ENCODE measurements around the gene ACSBG1. TPM values are rescaled to one million over a fixed set of nuclear protein-coding genes. Genes with fewer than 3 reads are reported as not detected.

The ACSBG1 gene
- total RNA-seq, 2 donors from 2014 or later, result 0.27 to 1.2 TPM

DNA sequence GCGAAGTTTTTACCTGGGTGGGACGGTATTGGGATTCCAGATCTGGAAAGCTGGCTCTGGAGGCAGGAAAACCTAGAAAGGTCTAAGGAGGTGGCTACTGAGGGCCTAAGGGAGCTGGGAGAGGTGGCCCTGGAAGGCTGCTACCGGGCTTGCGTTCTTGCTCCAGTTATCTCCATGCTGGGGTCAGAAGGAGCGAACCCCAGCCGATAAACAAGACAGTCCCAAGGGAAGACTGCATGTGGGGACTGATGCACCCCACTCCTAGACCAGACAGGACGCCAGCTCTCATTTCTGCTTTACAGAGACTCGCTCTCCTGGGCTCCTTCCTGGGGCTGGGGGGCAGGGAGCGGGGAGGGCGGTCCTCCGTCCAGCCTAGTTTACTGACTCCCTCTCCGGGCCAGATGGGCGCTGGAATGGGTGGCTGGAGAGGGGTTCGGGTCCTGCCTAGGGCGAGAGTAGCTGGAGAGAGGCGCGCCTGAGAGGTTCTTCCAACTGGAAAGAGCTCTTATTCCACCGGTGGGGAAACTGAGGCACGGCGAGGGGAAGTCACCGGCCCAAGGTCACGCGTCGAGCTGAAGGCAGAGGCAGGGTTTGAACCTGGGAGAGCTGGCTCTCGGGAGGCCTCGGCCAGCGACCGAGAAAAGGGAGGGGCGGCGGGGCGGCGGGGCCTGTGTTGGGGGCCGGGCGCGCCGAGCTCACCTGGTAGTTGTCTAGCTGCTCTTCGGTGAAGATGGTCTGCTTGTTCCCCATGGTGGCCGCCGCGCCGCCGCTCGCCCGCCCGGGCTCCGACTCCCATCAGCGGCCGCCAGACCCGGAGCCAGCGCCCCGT, 103.7 kb downstream of the ACSBG1 start:
- H3K4me1 Mint-ChIP-seq, result peaks cover 26% of the 10 kb centered on the region
- WGBS, 2 experiments (ENCODE audit: insufficient coverage in 1 of 2, insufficient read length in 1 of 2), result 23 to 33% methylated on average over 25 to 51 of the region's 51 CpGs
- peak overlapping the region; percentile 88 for H3K27ac Mint-ChIP-seq
- H3K27me3 Mint-ChIP-seq (ENCODE audit: insufficient read depth), result no peaks in the 10 kb centered on the region
- no peak for TF ChIP-seq CTCF (conservative IDR thresholded peaks at IDR 0.05)
- H3K36me3 Mint-ChIP-seq (ENCODE audit: low read depth), result peaks cover 2% of the 10 kb centered on the region
- H3K27ac ChIP-seq (ENCODE audit: low read depth, low read length), result no peak overlapping the region
- no peaks in the 10 kb centered on the region for H3K9me3 ChIP-seq (ENCODE audit: control insufficient read depth, low read length)
- no peaks in the 10 kb centered on the region for H3K36me3 ChIP-seq (ENCODE audit: control insufficient read depth, insufficient read depth, low read length)
- H3K4me1 ChIP-seq (ENCODE audit: control insufficient read depth, insufficient read depth, low read length), result no peaks in the 10 kb centered on the region
- peak overlapping the region; percentile 78 for H3K4me3 Mint-ChIP-seq
- no peaks in the 10 kb centered on the region for H3K9me3 Mint-ChIP-seq
- H3K9ac ChIP-seq (ENCODE audit: extremely low read depth, low read length, poor library complexity, severe bottlenecking), result no peak overlapping the region
- no peaks in the 10 kb centered on the region for H3K27me3 ChIP-seq (ENCODE audit: control insufficient read depth, insufficient read depth, low read length, poor library complexity, severe bottlenecking)
- H3K4me3 ChIP-seq (ENCODE audit: low read length), result peak overlapping the region; percentile 73
- DNase-seq, result peak; percentile 55

GRCh38 chr15:78129751-78130287, 104.5 kb downstream of the ACSBG1 start:
- H3K27ac ChIP-seq (ENCODE audit: low read depth, low read length), result no peak overlapping the region
- no peak for DNase-seq
- no peaks in the 10 kb centered on the region for H3K4me1 ChIP-seq (ENCODE audit: control insufficient read depth, insufficient read depth, low read length)
- H3K4me3 ChIP-seq (ENCODE audit: low read length), result no peak overlapping the region
- no peak for TF ChIP-seq CTCF (conservative IDR thresholded peaks at IDR 0.05)
- H3K27me3 Mint-ChIP-seq (ENCODE audit: insufficient read depth), result no peaks in the 10 kb centered on the region
- H3K27me3 ChIP-seq (ENCODE audit: control insufficient read depth, insufficient read depth, low read length, poor library complexity, severe bottlenecking), result no peaks in the 10 kb centered on the region
- H3K36me3 ChIP-seq (ENCODE audit: control insufficient read depth, insufficient read depth, low read length), result no peaks in the 10 kb centered on the region
- H3K9ac ChIP-seq (ENCODE audit: extremely low read depth, low read length, poor library complexity, severe bottlenecking), result no peak overlapping the region
- H3K36me3 Mint-ChIP-seq (ENCODE audit: low read depth), result peaks cover 2% of the 10 kb centered on the region
- H3K4me1 Mint-ChIP-seq, result peaks cover 24% of the 10 kb centered on the region
- no peak overlapping the region for H3K27ac Mint-ChIP-seq
- peak overlapping the region; percentile 78 for H3K4me3 Mint-ChIP-seq
- no peaks in the 10 kb centered on the region for H3K9me3 ChIP-seq (ENCODE audit: control insufficient read depth, low read length)
- no peaks in the 10 kb centered on the region for H3K9me3 Mint-ChIP-seq
- WGBS, 2 experiments (ENCODE audit: insufficient coverage in 1 of 2, insufficient read length in 1 of 2), result 90 to 96% methylated on average over 2 to 5 of the region's 5 CpGs

DNA sequence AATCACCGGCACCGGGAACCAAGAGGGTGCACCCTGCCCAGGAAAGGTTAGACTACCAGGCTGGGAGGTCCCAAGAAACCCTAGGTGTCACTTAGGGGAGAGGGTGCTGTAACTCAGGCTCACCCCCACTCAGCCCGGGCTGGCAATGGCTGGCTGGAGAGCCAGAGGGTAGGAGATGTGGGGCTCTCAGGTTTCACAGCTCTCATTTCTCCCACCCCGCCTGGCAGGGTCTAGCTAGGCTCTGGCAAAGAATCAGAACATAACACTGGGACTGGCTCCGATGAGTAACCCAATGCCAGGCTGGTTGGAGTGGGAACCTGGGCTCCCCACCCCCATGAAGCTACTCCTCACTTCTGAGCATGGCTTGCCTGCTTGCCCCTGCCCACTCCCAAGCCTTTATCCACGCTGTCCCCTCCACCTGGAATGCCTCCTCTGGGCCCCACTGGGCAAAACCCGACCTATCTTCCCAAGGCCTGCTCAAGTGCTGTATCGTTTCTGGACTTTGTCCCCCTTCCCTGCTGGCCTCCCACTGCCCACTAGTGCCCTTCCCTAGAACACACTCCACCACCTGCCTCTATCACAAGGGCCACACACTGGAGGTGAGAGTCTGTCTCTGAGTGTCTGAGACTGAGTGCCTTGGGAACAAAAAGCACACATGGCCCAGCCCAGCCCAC, 105.2 kb downstream of the ACSBG1 start:
- H3K9ac ChIP-seq (ENCODE audit: extremely low read depth, low read length, poor library complexity, severe bottlenecking), result no peak overlapping the region
- 90 to 94% methylated on average over 6 to 8 of the region's 8 CpGs for WGBS, 2 experiments (ENCODE audit: insufficient coverage in 1 of 2, insufficient read length in 1 of 2)
- peak overlapping the region; percentile 35 for H3K27ac Mint-ChIP-seq
- TF ChIP-seq CTCF (conservative IDR thresholded peaks at IDR 0.05), result no peak
- H3K9me3 ChIP-seq (ENCODE audit: control insufficient read depth, low read length), result no peaks in the 10 kb centered on the region
- H3K4me1 ChIP-seq (ENCODE audit: control insufficient read depth, insufficient read depth, low read length), result no peaks in the 10 kb centered on the region
- no peak overlapping the region for H3K4me3 Mint-ChIP-seq
- no peak overlapping the region for H3K4me3 ChIP-seq (ENCODE audit: low read length)
- H3K4me1 Mint-ChIP-seq, result peaks cover 24% of the 10 kb centered on the region
- no peaks in the 10 kb centered on the region for H3K27me3 ChIP-seq (ENCODE audit: control insufficient read depth, insufficient read depth, low read length, poor library complexity, severe bottlenecking)
- H3K9me3 Mint-ChIP-seq, result no peaks in the 10 kb centered on the region
- no peak for DNase-seq
- H3K27me3 Mint-ChIP-seq (ENCODE audit: insufficient read depth), result no peaks in the 10 kb centered on the region
- peaks cover 2% of the 10 kb centered on the region for H3K36me3 Mint-ChIP-seq (ENCODE audit: low read depth)
- H3K27ac ChIP-seq (ENCODE audit: low read depth, low read length), result peak overlapping the region; percentile 32
- H3K36me3 ChIP-seq (ENCODE audit: control insufficient read depth, insufficient read depth, low read length), result no peaks in the 10 kb centered on the region

Measured in endodermal cell (in vitro differentiated cells).